ENCODE data around the gene HMGCR. TPM values are rescaled to one million over a fixed set of nuclear protein-coding genes. Genes with fewer than 3 reads are reported as not detected.
"Not testable (repeated sequence)": the region's sequence is repeated elsewhere in the genome, so short reads cannot be mapped to it uniquely, and the experiment has no call there.

HMGCR gene
- 42.6 and 75.5 TPM in 2 replicates for total RNA-seq (2012; rRNA removed)

DNA sequence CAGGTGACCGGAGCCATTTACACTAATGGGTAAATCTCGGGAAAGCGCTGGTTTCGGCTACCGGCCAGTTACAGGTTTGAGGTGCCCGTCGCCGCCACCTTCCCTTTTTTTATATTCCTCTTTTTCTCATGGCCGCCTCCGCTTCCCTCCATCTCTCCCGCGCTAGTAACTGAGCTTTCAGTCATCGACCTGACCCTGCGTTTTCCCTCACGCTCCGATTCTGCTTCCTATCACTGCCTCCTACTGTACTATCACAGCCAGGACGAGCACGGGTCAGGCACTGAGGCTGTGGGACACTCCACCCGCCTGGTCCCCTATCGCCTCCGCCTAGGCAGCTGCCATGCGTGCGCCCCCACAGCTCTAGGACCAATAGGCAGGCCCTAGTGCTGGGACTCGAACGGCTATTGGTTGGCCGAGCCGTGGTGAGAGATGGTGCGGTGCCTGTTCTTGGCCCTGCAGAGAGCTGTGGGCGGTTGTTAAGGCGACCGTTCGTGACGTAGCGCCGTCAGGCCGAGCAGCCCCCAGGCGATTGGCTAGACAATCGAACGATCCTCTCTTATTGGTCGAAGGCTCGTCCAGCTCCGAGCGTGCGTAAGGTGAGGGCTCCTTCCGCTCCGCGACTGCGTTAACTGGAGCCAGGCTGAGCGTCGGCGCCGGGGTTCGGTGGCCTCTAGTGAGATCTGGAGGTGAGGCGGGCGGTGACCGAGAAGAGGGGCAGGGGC, at the start of gene HMGCR:
Gene HMGCR, plus strand, starts transcription at position 606 of the 722 bp plus-strand sequence. CDS start 5,386 bp downstream, outside the sequence.
- no peaks in the 10 kb centered on the region for H3K36me3 ChIP-seq (ENCODE audit: insufficient read depth, low read length)

DNA sequence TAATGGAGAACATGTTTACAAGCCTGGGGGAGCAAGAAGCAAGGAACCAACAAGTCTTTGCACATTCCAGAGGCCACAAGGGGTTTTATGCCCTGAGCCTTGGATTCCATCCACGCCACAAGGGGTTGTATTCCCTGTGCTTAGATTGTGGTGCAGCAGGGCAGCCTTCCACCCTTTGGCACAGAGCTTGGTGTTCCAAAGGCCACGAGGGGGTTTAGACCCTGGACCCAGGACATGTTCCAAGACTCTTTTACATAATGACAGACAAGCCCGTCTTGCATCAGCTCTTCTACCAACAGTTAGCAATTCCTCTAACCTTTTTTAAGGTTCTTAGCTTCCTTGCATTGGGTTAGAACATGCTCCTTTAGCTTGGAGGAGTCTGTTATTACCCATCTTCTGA, 45.2 kb upstream of the HMGCR start:
- not testable (repeated sequence) for H3K9me3 ChIP-seq (replicated peaks; ENCODE audit: low read length); H3K36me3 ChIP-seq (ENCODE audit: insufficient read depth, low read length); H3K4me1 ChIP-seq (ENCODE audit: control insufficient read depth, insufficient read depth, low read length); H3K4me2 ChIP-seq (ENCODE audit: low read length); H3K9ac ChIP-seq (ENCODE audit: low read depth, low read length); H3K27me3 ChIP-seq (ENCODE audit: control insufficient read depth, insufficient read depth, low read length); H3K4me3 ChIP-seq (ENCODE audit: low read length)

More for the DNA sequence above, at the start of gene HMGCR:
- H3K27me3 ChIP-seq (ENCODE audit: control insufficient read depth, insufficient read depth, low read length), result no peaks in the 10 kb centered on the region
- H3K4me1 ChIP-seq (ENCODE audit: control insufficient read depth, insufficient read depth, low read length), result peaks cover 29% of the 10 kb centered on the region
- H3K4me3 ChIP-seq (ENCODE audit: low read length), result peak within 1 kb of the TSS; percentile 81
- peak within 1 kb of the TSS; percentile 95 for H3K9ac ChIP-seq (ENCODE audit: low read depth, low read length)
- H3K9me3 ChIP-seq (replicated peaks; ENCODE audit: low read length), result no peaks in the 10 kb centered on the region
- H3K4me2 ChIP-seq (ENCODE audit: low read length), result peak within 1 kb of the TSS; percentile 92

DNA sequence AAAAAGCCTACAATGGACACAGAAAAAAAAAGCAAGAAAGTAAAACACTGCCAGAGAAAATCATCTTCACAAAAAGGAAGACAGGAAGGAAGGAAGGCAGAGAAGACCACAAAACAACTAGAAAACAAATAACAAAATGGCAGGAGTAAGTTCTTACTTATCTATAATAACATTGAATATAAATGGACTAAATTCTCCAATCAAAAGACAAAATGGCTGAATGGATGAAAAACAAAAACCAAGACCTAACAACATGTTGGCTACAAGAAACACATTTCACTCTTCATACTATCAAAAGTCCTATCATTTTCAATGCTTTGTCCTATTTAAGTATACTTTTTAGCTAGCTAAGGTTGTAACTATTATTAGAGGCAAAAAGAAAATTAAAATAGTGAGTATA, 36.9 kb upstream of the HMGCR start:
- no peaks in the 10 kb centered on the region for H3K36me3 ChIP-seq (ENCODE audit: insufficient read depth, low read length)
- H3K4me1 ChIP-seq (ENCODE audit: control insufficient read depth, insufficient read depth, low read length), result no peaks in the 10 kb centered on the region
- no peak overlapping the region for H3K4me2 ChIP-seq (ENCODE audit: low read length)
- no peak overlapping the region for H3K4me3 ChIP-seq (ENCODE audit: low read length)
- no peak overlapping the region for H3K9ac ChIP-seq (ENCODE audit: low read depth, low read length)
- H3K27me3 ChIP-seq (ENCODE audit: control insufficient read depth, insufficient read depth, low read length), result no peaks in the 10 kb centered on the region
- H3K9me3 ChIP-seq (replicated peaks; ENCODE audit: low read length), result no peaks in the 10 kb centered on the region

DNA sequence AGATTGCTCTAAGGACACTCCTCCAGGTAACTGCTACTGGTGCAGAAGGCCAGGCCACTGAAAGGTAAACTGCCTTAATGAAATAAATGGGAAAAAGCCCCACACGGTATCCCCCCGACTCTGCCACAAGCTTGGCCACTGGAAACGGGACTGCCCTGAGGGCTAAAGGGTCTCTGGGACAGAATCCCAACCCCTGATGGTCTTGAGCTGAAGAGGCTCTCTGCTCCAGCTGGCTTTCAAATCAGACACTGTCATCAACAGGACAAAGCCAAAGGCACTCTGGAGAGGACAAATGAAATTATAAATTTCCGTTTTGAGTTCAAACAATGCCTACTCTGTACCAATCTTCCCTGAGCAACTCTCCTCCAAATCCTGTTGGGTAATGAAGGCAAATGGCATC, 33.6 kb upstream of the HMGCR start:
- no peaks in the 10 kb centered on the region for H3K27me3 ChIP-seq (ENCODE audit: control insufficient read depth, insufficient read depth, low read length)
- no peaks in the 10 kb centered on the region for H3K4me1 ChIP-seq (ENCODE audit: control insufficient read depth, insufficient read depth, low read length)
- H3K9ac ChIP-seq (ENCODE audit: low read depth, low read length), result no peak overlapping the region
- H3K9me3 ChIP-seq (replicated peaks; ENCODE audit: low read length), result no peaks in the 10 kb centered on the region
- H3K36me3 ChIP-seq (ENCODE audit: insufficient read depth, low read length), result no peaks in the 10 kb centered on the region
- H3K4me3 ChIP-seq (ENCODE audit: low read length), result no peak overlapping the region
- H3K4me2 ChIP-seq (ENCODE audit: low read length), result no peak overlapping the region

DNA sequence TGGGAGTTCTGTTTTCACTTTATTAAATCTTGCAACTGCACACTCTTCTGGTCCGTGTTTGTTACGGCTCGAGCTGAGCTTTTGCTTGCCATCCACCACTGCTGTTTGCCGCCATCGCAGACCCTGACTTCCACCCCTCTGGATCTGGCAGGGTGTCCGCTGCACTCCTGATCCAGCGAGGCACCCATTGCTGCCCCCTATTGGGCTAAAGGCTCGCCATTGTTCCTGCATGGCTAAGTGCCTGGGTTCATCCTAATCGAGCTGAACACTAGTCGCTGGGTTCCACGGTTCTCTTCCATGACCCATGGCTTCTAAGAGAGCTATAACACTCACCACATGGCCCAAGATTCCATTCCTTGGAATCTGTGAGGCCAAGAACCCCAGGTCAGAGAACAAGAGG, 32.5 kb upstream of the HMGCR start:
- H3K9me3 ChIP-seq (replicated peaks; ENCODE audit: low read length); H3K27me3 ChIP-seq (ENCODE audit: control insufficient read depth, insufficient read depth, low read length); H3K4me1 ChIP-seq (ENCODE audit: control insufficient read depth, insufficient read depth, low read length); H3K36me3 ChIP-seq (ENCODE audit: insufficient read depth, low read length); H3K4me3 ChIP-seq (ENCODE audit: low read length); H3K9ac ChIP-seq (ENCODE audit: low read depth, low read length); H3K4me2 ChIP-seq (ENCODE audit: low read length): not testable (repeated sequence)

DNA sequence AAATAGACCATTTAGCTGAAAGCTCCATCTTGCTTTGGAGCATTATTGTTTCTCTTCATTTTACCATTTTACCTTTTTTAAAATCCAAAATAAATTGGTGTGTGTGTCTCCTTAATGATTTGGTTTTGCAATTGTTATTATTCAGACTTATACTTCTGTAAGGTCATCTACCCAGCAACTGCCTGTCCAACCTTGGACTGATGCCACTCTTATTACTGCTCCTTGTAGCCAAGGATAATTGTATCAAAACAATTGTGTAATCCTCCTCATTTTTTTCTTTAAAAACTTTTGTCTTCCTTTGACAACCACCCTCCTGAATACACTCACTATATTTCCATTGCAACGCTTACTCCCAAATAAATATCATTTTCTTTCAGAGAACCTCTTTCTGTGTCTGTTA, 30.3 kb upstream of the HMGCR start:
- Histone ChIP-seq H3K4me1 (ENCODE audit: control insufficient read depth, insufficient read depth, low read length) (no peaks in the 10 kb centered on the region), H3K4me2 (ENCODE audit: low read length) (no peak overlapping the region), H3K36me3 (ENCODE audit: insufficient read depth, low read length) (no peaks in the 10 kb centered on the region), H3K9me3 (replicated peaks; ENCODE audit: low read length) (no peaks in the 10 kb centered on the region), H3K4me3 (ENCODE audit: low read length) (no peak overlapping the region), H3K9ac (ENCODE audit: low read depth, low read length) (no peak overlapping the region), H3K27me3 (ENCODE audit: control insufficient read depth, insufficient read depth, low read length) (no peaks in the 10 kb centered on the region)

DNA sequence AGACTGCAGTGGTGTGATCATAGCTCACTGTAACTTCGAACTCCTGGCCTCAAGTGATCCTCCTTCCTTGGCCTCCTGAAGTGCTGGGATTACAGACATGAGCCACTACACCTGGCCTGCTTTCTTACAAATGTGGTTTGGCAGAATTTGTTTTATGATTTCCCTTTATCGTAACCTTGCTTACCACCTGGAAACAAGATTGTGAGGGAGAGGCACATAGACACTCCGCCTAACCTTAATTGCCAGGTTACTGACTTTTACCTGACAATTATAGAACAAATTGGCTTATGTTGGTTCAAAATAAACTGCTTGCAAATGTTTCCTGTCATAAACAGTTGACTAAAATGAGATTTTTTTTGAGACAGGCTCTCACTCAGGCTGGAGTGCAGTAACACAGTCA, 26.8 kb upstream of the HMGCR start:
- Histone ChIP-seq H3K27me3 (ENCODE audit: control insufficient read depth, insufficient read depth, low read length) (no peaks in the 10 kb centered on the region), H3K4me3 (ENCODE audit: low read length) (no peak overlapping the region), H3K9ac (ENCODE audit: low read depth, low read length) (no peak overlapping the region), H3K4me1 (ENCODE audit: control insufficient read depth, insufficient read depth, low read length) (no peaks in the 10 kb centered on the region), H3K9me3 (replicated peaks; ENCODE audit: low read length) (no peaks in the 10 kb centered on the region), H3K36me3 (ENCODE audit: insufficient read depth, low read length) (no peaks in the 10 kb centered on the region), H3K4me2 (ENCODE audit: low read length) (no peak overlapping the region)

DNA sequence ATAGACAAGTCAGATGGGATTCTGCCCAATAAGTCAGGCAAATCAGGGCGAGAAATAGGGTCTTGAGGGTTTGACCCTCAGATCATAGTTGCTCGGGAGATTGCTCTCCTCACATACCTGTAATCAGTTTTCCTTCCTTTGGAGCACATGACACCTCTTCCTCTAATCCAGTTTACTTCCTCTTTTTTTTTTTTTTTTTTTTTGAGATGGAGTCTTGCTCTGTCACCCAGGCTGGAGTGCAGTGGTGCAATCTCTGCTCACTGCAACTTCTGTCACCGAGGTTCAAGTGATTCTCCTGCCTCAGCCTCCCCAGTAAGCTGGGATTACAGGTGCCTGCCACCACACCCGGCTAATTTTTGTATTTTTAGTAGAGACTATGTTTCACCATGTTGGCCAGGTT, 17.9 kb upstream of the HMGCR start:
- H3K4me3 ChIP-seq (ENCODE audit: low read length); H3K27me3 ChIP-seq (ENCODE audit: control insufficient read depth, insufficient read depth, low read length); H3K9me3 ChIP-seq (replicated peaks; ENCODE audit: low read length); H3K4me2 ChIP-seq (ENCODE audit: low read length); H3K9ac ChIP-seq (ENCODE audit: low read depth, low read length); H3K36me3 ChIP-seq (ENCODE audit: insufficient read depth, low read length): not testable (repeated sequence)
- H3K4me1 ChIP-seq (ENCODE audit: control insufficient read depth, insufficient read depth, low read length), result peaks cover 13% of the 10 kb centered on the region

DNA sequence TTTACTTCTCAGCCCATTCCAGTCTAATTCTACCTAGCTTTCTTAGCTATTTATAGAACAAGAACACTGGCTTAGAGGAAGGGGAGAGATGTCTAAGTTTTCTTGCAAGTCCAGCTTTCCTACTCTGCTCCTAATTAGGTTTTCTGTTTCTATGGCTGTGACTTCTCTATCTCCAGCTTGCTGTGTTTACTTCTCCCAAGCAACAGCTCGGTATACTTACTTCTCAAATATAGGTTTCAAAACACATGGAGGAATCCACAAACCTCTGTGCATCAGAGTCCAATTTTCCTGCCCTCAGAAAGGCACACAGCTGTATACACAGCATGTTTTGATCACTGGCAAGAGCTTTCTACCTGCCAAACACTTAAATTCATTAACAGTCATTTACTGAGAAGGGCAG, 17.4 kb upstream of the HMGCR start:
- peaks cover 13% of the 10 kb centered on the region for H3K4me1 ChIP-seq (ENCODE audit: control insufficient read depth, insufficient read depth, low read length)
- H3K36me3 ChIP-seq (ENCODE audit: insufficient read depth, low read length), result no peaks in the 10 kb centered on the region
- H3K4me3 ChIP-seq (ENCODE audit: low read length), result no peak overlapping the region
- no peaks in the 10 kb centered on the region for H3K27me3 ChIP-seq (ENCODE audit: control insufficient read depth, insufficient read depth, low read length)
- H3K9me3 ChIP-seq (replicated peaks; ENCODE audit: low read length), result no peaks in the 10 kb centered on the region
- no peak overlapping the region for H3K9ac ChIP-seq (ENCODE audit: low read depth, low read length)
- H3K4me2 ChIP-seq (ENCODE audit: low read length), result no peak overlapping the region

DNA sequence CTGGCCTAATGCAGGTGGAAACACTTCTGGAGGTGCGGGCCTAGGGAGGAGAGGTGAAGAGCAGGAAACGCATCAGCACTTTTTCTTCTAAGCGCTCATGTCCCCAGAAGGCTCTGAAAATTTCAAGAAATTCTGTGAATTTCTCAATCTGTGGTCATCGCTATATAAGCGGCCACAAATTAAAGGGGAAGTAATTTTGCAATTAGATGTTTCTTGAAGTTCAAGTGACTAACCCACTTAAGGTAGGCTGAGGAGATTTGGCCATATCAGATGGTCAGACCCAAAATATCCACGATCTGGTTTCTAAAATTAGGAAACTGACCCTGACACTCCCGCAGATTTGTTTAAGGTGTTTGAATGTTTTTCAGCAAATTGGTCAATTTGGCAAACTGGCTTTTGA, 16.6 kb upstream of the HMGCR start:
- Histone ChIP-seq H3K36me3 (ENCODE audit: insufficient read depth, low read length) (no peaks in the 10 kb centered on the region), H3K9ac (ENCODE audit: low read depth, low read length) (no peak overlapping the region), H3K4me3 (ENCODE audit: low read length) (no peak overlapping the region), H3K27me3 (ENCODE audit: control insufficient read depth, insufficient read depth, low read length) (no peaks in the 10 kb centered on the region), H3K4me1 (ENCODE audit: control insufficient read depth, insufficient read depth, low read length) (peaks cover 13% of the 10 kb centered on the region), H3K4me2 (ENCODE audit: low read length) (peak overlapping the region; percentile 66), H3K9me3 (replicated peaks; ENCODE audit: low read length) (no peaks in the 10 kb centered on the region)

DNA sequence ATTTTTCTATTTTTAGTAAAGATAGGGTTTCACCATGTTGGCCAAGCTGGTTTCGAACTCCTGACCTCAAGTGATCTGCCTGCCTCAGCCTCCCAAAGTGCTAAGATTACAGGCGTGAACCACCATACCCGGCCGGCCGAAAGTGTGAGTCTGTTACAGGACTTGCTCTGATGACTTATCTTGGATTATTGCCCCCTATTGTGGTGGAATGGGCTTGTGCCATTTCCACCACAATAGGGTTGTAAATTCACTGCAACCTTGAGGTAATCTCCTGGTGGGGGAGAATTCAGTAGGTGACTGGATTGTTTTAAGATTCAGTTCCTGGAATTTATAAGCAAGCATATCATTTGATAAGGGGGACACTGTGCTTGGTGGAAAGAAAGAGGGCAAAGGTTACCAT, 15.0 kb upstream of the HMGCR start:
- no peak overlapping the region for H3K9ac ChIP-seq (ENCODE audit: low read depth, low read length)
- no peak overlapping the region for H3K4me2 ChIP-seq (ENCODE audit: low read length)
- H3K4me3 ChIP-seq (ENCODE audit: low read length), result no peak overlapping the region
- H3K4me1 ChIP-seq (ENCODE audit: control insufficient read depth, insufficient read depth, low read length), result peaks cover 13% of the 10 kb centered on the region
- H3K36me3 ChIP-seq (ENCODE audit: insufficient read depth, low read length), result no peaks in the 10 kb centered on the region
- no peaks in the 10 kb centered on the region for H3K9me3 ChIP-seq (replicated peaks; ENCODE audit: low read length)
- H3K27me3 ChIP-seq (ENCODE audit: control insufficient read depth, insufficient read depth, low read length), result no peaks in the 10 kb centered on the region

DNA sequence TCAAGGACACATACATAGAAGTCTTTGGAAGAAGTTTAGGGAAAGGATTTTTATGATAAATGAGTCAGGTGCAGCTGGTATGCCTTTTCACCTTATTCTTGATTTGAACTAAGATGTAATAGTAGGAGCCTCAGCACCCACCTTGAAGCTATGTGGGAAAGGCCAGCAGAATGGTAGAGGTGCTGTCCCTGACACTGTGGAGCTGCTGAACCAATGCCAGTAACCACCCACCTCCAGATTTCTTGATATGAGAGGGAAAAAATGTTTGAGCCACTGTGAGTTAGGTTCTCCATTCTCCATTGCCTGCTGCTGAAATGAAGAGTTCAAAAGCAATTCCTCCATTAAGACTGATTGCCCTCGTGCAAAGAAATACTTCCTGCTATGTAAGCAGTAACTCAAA, 12.2 kb upstream of the HMGCR start:
- Histone ChIP-seq H3K4me2 (ENCODE audit: low read length) (no peak overlapping the region), H3K27me3 (ENCODE audit: control insufficient read depth, insufficient read depth, low read length) (no peaks in the 10 kb centered on the region), H3K9ac (ENCODE audit: low read depth, low read length) (no peak overlapping the region), H3K36me3 (ENCODE audit: insufficient read depth, low read length) (no peaks in the 10 kb centered on the region), H3K4me1 (ENCODE audit: control insufficient read depth, insufficient read depth, low read length) (peaks cover 13% of the 10 kb centered on the region), H3K4me3 (ENCODE audit: low read length) (no peak overlapping the region), H3K9me3 (replicated peaks; ENCODE audit: low read length) (no peaks in the 10 kb centered on the region)
